ENCODE measurements around the gene TBX3.

TBX3 gene

DNA sequence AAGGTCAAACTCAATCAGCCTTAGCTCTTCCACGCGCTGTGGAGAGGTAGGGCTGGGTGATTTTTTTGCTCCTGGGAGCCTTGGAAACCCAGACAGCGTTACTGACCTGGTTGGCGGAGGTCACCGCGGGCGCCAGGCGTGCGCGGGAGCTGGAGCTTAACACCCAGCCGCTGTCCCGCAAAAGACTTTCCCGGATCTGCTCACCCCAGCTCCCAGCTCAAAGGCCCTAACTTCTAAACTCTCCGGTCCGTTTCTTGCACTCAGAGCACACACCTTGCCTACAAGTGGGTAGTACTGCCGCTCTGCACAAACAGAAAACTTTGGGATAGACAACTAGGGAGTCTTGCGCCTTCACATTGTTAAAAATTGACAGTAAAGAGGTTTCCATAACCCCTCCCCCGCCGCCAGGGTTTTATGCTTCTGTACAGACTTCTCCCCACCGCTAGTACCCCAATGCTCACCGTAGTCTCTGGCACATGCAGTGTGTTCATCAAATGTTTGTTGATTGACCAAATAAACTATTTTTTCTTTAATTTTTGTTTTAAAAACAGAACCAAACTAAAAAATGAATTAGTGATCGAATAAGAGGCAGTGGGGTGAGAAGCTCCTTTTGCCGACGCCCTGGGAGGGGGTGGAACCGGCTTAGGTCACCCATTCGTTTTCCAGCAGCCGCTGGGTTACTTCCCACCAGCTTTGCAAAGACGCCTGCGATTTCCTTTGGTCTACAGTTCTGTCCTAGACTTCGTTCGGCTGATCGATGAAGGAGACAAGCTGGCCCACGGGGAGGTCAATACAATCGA is 12.7 kb upstream of the TBX3 start:
- no peak overlapping the region for H3K4me3 ChIP-seq (ENCODE audit: low read depth, low read length)
- no peak overlapping the region for H3K27ac ChIP-seq (ENCODE audit: low read depth, low read length)
- H2AFZ ChIP-seq (ENCODE audit: low read length, unreplicated experiment): no peak overlapping the region
- no peaks in the 10 kb centered on the region for H3K4me1 ChIP-seq (ENCODE audit: control insufficient read depth, insufficient read depth, low read length, unreplicated experiment)
- no peaks in the 10 kb centered on the region for H3K79me2 ChIP-seq (ENCODE audit: control insufficient read depth, insufficient read depth, low read length, unreplicated experiment)
- peaks cover 90% of the 10 kb centered on the region for H3K27me3 ChIP-seq (ENCODE audit: insufficient read depth, low read length)
- H3K36me3 ChIP-seq (ENCODE audit: insufficient read depth, low read length): no peaks in the 10 kb centered on the region

DNA sequence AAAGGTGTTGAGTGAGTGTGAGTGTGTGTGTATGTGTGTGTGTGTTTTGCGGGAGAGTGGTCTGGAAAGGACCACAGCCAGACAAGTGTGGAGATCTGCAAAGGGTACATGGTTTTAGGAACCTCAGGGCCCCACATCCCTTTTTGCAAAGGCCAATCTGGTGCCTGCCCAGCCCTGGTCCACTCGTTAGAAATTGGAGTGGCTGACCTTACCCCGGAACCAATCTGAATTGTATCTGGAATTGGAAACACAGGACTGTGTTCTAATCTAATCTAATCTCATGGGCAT is 11.3 kb upstream of the TBX3 start:
- H3K4me3 ChIP-seq (ENCODE audit: low read depth, low read length): no peak overlapping the region
- peaks cover 81% of the 10 kb centered on the region for H3K27me3 ChIP-seq (ENCODE audit: insufficient read depth, low read length)
- H2AFZ ChIP-seq (ENCODE audit: low read length, unreplicated experiment): no peak overlapping the region
- H3K79me2 ChIP-seq (ENCODE audit: control insufficient read depth, insufficient read depth, low read length, unreplicated experiment): no peaks in the 10 kb centered on the region
- no peaks in the 10 kb centered on the region for H3K4me1 ChIP-seq (ENCODE audit: control insufficient read depth, insufficient read depth, low read length, unreplicated experiment)
- H3K27ac ChIP-seq (ENCODE audit: low read depth, low read length): no peak overlapping the region
- H3K36me3 ChIP-seq (ENCODE audit: insufficient read depth, low read length): no peaks in the 10 kb centered on the region

DNA sequence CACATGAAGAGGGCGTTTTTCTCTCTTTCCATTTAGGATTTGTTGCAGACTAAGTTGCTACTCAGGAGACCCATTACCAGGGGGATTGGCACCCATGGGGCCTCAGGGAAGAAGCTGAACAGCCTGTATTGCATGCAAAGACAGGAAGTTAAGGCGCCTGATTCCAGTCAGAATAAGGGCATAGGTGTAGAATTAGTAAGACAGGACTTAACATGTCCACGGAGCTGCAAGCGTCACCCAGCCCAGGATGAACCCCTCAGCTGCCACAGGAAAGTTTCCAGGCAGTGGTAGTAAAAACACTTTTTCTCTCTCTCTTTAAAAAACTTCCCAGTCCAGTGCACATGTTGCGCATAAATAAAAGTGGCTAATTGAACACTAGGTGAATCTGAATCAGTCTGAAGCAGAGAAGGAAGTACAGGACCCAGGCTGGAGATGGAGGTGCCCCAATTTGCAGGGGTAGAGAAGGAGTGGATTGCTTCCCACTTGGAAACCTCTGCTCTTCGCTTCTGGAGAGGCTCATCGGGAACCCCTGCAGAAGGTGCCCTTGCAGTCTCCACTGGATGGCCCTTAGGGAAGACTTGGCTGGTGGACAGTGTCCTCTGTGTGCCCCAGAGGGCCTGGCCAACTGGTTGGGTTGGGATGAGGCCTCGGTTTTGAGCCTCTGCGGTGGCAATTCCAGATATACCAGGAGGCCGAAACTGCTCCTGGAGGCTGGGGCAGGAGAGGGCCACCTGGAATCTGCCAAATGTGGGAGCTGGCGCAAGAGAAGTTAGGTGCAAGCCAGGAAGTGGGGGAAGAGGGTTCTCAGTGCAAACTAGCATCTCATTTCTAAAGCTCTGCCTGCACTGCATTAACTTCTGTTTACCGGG is 10.7 kb upstream of the TBX3 start:
- Histone ChIP-seq H3K79me2 (ENCODE audit: control insufficient read depth, insufficient read depth, low read length, unreplicated experiment) (no peaks in the 10 kb centered on the region), H3K36me3 (ENCODE audit: insufficient read depth, low read length) (no peaks in the 10 kb centered on the region), H2AFZ (ENCODE audit: low read length, unreplicated experiment) (no peak overlapping the region), H3K4me1 (ENCODE audit: control insufficient read depth, insufficient read depth, low read length, unreplicated experiment) (no peaks in the 10 kb centered on the region), H3K27ac (ENCODE audit: low read depth, low read length) (no peak overlapping the region), H3K4me3 (ENCODE audit: low read depth, low read length) (no peak overlapping the region), H3K27me3 (ENCODE audit: insufficient read depth, low read length) (peaks cover 75% of the 10 kb centered on the region)

DNA sequence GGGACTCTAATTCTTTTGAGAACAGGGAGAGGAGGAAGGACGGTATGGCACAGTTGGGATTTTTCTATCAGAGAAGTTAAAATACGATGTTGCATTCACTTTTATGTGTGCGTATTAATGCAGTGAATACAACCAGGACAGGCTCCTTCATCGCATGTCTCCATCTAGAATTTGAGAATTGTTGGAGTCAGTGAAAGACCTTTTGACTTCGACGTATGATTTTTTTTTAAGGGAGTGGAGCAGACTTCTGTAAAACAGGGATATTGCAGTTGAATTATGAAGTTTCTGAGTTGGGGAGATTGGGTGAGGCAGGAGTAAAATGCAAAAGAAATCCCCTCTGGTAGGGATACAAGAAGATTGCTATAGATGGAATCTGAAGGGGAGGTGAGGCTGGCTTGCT is 9.6 kb upstream of the TBX3 start:
- H3K4me3 ChIP-seq (ENCODE audit: low read depth, low read length): no peak overlapping the region
- no peak overlapping the region for H3K27ac ChIP-seq (ENCODE audit: low read depth, low read length)
- peaks cover 64% of the 10 kb centered on the region for H3K27me3 ChIP-seq (ENCODE audit: insufficient read depth, low read length)
- H2AFZ ChIP-seq (ENCODE audit: low read length, unreplicated experiment): no peak overlapping the region
- no peaks in the 10 kb centered on the region for H3K4me1 ChIP-seq (ENCODE audit: control insufficient read depth, insufficient read depth, low read length, unreplicated experiment)
- H3K79me2 ChIP-seq (ENCODE audit: control insufficient read depth, insufficient read depth, low read length, unreplicated experiment): no peaks in the 10 kb centered on the region
- H3K36me3 ChIP-seq (ENCODE audit: insufficient read depth, low read length): no peaks in the 10 kb centered on the region

DNA sequence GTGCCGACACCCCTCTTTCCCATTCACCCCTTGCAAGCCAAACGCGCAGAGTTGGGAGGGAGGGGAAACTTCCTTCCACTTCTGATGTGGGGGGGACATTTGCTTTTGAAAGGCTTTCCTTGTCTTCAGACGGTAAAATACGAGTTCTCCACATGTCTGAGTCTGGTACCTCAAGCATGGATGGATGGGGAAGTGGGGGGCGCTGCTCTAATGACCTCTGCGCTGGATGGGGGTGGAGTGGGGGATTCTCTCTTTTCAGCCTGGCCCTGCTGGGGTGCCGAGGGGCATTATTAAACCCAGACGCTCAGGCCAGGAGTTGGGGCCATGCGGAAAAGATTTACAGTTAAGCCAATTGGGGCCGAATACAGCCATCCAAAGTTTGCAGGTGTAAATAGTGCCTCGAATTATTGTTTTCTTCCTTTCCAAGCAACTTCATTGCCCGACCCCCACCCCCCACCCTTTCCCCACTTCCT is 9.1 kb upstream of the TBX3 start:
- Histone ChIP-seq H3K4me1 (ENCODE audit: control insufficient read depth, insufficient read depth, low read length, unreplicated experiment) (no peaks in the 10 kb centered on the region), H3K27ac (ENCODE audit: low read depth, low read length) (no peak overlapping the region), H3K79me2 (ENCODE audit: control insufficient read depth, insufficient read depth, low read length, unreplicated experiment) (no peaks in the 10 kb centered on the region), H3K4me3 (ENCODE audit: low read depth, low read length) (peak overlapping the region; percentile 73), H3K27me3 (ENCODE audit: insufficient read depth, low read length) (peaks cover 59% of the 10 kb centered on the region), H3K36me3 (ENCODE audit: insufficient read depth, low read length) (no peaks in the 10 kb centered on the region), H2AFZ (ENCODE audit: low read length, unreplicated experiment) (peak overlapping the region; percentile 66)

DNA sequence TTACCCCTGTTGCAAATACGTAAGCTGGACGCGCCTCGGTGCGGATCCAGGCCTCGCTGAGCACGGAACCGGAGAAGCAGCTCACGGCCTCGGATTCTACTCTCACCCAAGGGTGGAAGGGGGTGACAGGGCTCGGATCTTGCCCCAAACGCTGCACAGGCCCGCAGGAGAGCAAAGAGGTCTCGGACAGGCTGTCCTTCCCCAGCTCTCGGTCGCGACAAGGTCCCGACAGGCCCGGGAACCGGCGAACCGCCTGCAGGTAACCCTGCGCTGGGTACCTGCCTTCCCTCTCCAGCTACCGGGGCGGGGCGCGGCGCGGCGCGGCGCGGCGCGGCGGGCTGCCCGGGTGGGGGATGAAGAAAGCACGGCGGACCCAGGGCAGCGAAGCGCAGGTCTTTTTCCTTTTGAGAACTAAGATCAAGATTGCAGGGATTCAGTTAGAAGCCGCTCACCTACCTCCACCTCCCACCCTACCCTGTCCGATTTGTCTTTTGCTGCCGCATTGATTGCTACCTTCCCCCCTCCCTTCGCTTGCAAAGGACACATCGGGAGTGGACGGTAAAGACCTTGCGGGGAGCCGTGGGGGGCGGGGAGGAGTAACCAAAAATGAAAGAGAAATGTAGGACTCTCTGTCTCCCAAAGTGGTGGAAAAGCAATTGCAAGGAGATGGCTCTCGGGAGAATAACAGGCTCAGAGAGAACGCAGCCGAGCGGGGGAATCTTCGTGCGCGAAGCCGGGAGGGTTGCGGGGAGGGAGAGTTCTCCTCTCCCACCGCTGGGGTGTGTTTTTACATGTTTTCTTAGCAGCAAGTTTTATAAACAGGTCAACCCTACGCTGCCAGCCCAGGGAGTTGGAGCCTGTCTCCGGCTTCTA is 8.4 kb upstream of the TBX3 start:
- Histone ChIP-seq H3K79me2 (ENCODE audit: control insufficient read depth, insufficient read depth, low read length, unreplicated experiment) (no peaks in the 10 kb centered on the region), H3K4me3 (ENCODE audit: low read depth, low read length) (peak overlapping the region; percentile 73), H3K27me3 (ENCODE audit: insufficient read depth, low read length) (peaks cover 53% of the 10 kb centered on the region), H2AFZ (ENCODE audit: low read length, unreplicated experiment) (peak overlapping the region; percentile 66), H3K27ac (ENCODE audit: low read depth, low read length) (no peak overlapping the region), H3K4me1 (ENCODE audit: control insufficient read depth, insufficient read depth, low read length, unreplicated experiment) (no peaks in the 10 kb centered on the region), H3K36me3 (ENCODE audit: insufficient read depth, low read length) (no peaks in the 10 kb centered on the region)

DNA sequence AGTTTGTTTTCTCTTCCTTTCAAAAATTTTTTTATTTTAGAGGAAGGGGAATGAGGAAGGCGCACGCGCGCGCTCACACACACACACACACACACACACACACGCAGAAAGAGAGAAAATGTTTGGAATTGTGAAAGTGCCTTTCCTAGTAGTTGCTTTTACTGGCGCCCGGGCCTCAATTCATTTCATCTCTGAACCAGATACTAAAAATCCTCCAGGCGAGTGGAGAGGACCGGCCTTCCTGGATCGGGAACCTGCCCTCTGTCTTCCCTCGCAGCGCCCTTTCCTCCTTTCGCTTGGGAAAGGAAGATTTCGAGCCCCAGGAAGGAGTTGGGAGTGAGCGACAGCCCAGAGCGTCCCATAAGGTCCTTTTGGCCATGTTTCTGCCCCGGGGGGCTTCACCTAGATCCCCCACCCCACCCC is 7.8 kb upstream of the TBX3 start:
- no peaks in the 10 kb centered on the region for H3K36me3 ChIP-seq (ENCODE audit: insufficient read depth, low read length)

DNA sequence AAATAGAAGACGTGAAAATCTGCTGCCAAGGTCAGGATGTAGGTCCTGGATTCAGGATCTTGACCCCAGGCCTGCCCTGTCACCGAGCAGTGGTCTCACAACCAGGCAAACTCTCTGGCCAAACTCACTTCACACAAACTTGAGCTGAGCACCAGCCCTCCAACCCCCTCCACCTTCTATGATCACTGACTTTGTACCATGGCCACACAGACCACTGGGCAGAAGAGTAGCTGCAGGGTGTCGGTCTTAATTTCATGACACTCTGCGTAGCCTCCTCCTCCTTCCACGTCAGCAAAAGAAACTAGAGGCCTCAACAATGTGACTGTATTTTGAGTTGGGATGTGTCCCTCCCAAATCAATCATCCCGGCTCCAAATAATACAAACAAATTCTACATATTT is 7.2 kb upstream of the TBX3 start:
- Histone ChIP-seq H3K79me2 (ENCODE audit: control insufficient read depth, insufficient read depth, low read length, unreplicated experiment) (no peaks in the 10 kb centered on the region), H3K27me3 (ENCODE audit: insufficient read depth, low read length) (peaks cover 40% of the 10 kb centered on the region), H3K4me1 (ENCODE audit: control insufficient read depth, insufficient read depth, low read length, unreplicated experiment) (no peaks in the 10 kb centered on the region), H2AFZ (ENCODE audit: low read length, unreplicated experiment) (no peak overlapping the region), H3K27ac (ENCODE audit: low read depth, low read length) (no peak overlapping the region), H3K4me3 (ENCODE audit: low read depth, low read length) (no peak overlapping the region), H3K36me3 (ENCODE audit: insufficient read depth, low read length) (no peaks in the 10 kb centered on the region)

More for the DNA sequence above, 7.8 kb upstream of the TBX3 start:
- Histone ChIP-seq H3K4me1 (ENCODE audit: control insufficient read depth, insufficient read depth, low read length, unreplicated experiment) (no peaks in the 10 kb centered on the region), H3K27me3 (ENCODE audit: insufficient read depth, low read length) (peaks cover 46% of the 10 kb centered on the region), H3K4me3 (ENCODE audit: low read depth, low read length) (no peak overlapping the region), H3K27ac (ENCODE audit: low read depth, low read length) (no peak overlapping the region), H3K79me2 (ENCODE audit: control insufficient read depth, insufficient read depth, low read length, unreplicated experiment) (no peaks in the 10 kb centered on the region), H2AFZ (ENCODE audit: low read length, unreplicated experiment) (no peak overlapping the region)

DNA sequence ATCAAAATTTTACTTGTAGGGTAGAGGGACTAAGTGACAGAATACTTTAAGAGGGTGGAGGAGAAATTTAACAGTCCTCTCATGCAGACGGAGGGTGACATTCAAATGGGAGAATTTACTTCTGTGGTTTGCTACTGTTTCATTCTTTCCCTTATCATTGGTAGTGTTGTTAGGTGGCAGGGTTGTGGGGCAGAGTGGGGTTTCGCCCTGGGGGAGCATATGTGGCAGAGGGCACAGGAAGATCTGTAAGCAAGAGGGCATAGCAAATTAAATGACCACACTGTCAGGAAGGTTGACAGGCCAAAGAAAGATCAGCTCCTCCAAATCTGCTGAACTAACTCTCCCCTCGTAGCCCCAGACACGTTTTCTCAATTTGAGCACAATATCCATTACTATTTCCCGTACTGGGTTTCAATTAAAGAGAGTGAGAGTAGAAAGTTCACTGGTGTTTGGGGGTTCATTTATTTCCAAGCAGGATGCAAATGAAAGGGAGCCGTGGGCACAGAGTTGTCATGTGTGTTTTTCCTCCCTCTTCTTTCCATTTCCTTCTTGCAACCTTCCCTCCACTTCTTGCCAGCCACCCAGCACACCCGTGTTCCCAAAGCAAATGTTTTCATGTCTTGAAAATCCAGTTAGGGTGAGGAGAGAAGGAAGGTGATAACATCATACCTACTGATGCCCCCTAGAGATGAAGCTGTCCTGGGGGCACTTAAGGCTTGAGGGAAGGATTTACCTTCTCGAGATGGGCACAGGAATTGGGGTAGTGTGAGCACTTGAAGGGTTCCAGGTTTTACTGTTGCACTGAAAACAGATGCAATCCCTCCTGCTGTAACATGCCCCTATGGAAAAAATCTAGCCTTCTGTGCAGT is 6.5 kb upstream of the TBX3 start:
- H3K27ac ChIP-seq (ENCODE audit: low read depth, low read length): no peak overlapping the region
- peaks cover 33% of the 10 kb centered on the region for H3K27me3 ChIP-seq (ENCODE audit: insufficient read depth, low read length)
- no peaks in the 10 kb centered on the region for H3K4me1 ChIP-seq (ENCODE audit: control insufficient read depth, insufficient read depth, low read length, unreplicated experiment)

More for the DNA sequence above, 6.5 kb upstream of the TBX3 start:
- H3K4me3 ChIP-seq (ENCODE audit: low read depth, low read length): no peak overlapping the region
- no peak overlapping the region for H2AFZ ChIP-seq (ENCODE audit: low read length, unreplicated experiment)
- H3K36me3 ChIP-seq (ENCODE audit: insufficient read depth, low read length): no peaks in the 10 kb centered on the region
- H3K79me2 ChIP-seq (ENCODE audit: control insufficient read depth, insufficient read depth, low read length, unreplicated experiment): no peaks in the 10 kb centered on the region
